GM19025 (cell line): ENCODE measurements around the gene BCLAF3.

Experiments used
- ATAC-seq: cut with Tn5 transposase; IDR thresholded peaks from one replicate; pipeline ENCODE4 v1.9.1; 2021; ENCODE audit warnings: mild to moderate bottlenecking, low read depth, moderate library complexity; ENCODE audit not compliant: unreplicated experiment

BCLAF3 gene

GRCh38 chrX:19972984-19973383, 17.9 kb downstream of the BCLAF3 start:
- ATAC-seq: no peak

- ATAC-seq: no peak
These were observed 22.6 kb downstream of the BCLAF3 start for GRCh38 chrX:19968276-19968675.

GRCh38 chrX:19966056-19966455, 24.8 kb downstream of the BCLAF3 start:
- ATAC-seq: no peak

- ATAC-seq: no peak
These were observed 26.7 kb downstream of the BCLAF3 start for GRCh38 chrX:19964017-19964710.

GRCh38 chrX:19960913-19961312, 29.9 kb downstream of the BCLAF3 start:
- no peak for ATAC-seq

GRCh38 chrX:19958552-19959486, 32.0 kb downstream of the BCLAF3 start:
- ATAC-seq: no peak

GRCh38 chrX:19956923-19957322, 33.9 kb downstream of the BCLAF3 start:
- no peak for ATAC-seq

GRCh38 chrX:19956306-19956705, 34.6 kb downstream of the BCLAF3 start:
- ATAC-seq: no peak

- ATAC-seq: no peak
These were observed 35.6 kb downstream of the BCLAF3 start for GRCh38 chrX:19955306-19955705.

GRCh38 chrX:19954335-19955096, 36.3 kb downstream of the BCLAF3 start:
- ATAC-seq: no peak

- no peak for ATAC-seq
These were observed 37.7 kb downstream of the BCLAF3 start for GRCh38 chrX:19953145-19953544.

- no peak for ATAC-seq
These were observed 41.5 kb downstream of the BCLAF3 start for GRCh38 chrX:19949340-19949739.

- ATAC-seq: no peak
These were observed 43.2 kb downstream of the BCLAF3 start for GRCh38 chrX:19947612-19948011.
